Lung (tissue), 12 donors: ENCODE data around the gene VCL. TPM values are rescaled to one million over a fixed set of nuclear protein-coding genes. Genes with fewer than 3 reads are reported as not detected.
"Not testable (repeated sequence)": the region's sequence is repeated elsewhere in the genome, so short reads cannot be mapped to it uniquely, and the experiment has no call there.

Source experiments
- ATAC-seq: fragments of 200-7000 bp; cut with Tn5 transposase; one replicate; pipeline ENCODE4 v1.9.1; 2020; ENCODE audit warnings: moderate number of reproducible peaks; ENCODE audit not compliant: insufficient read depth, low FRiP score
- DNase-seq, 3 donors: peaks; one replicate each; pipeline ENCODE4 v3.0.0-alpha.2; 2013 to 2017
- H3K27ac ChIP-seq, 2 donors: one replicate each; pipeline ENCODE4 v1.5.1; 2013; ENCODE audit warnings: mild to moderate bottlenecking in 2 of 2, moderate library complexity in 2 of 2, control low read depth in 1 of 2, inconsistent platforms in 1 of 2, low read depth in 1 of 2, low read length in 1 of 2
- H3K27me3 ChIP-seq, 3 donors: one replicate each; pipeline ENCODE4 v1.5.1; 2013; ENCODE audit warnings: low read length in 2 of 3; ENCODE audit not compliant: control insufficient read depth in 3 of 3, insufficient read depth in 3 of 3
- H3K36me3 ChIP-seq, 4 donors: one replicate each; pipeline ENCODE4 v1.5.1; 2013; ENCODE audit warnings: low read length in 4 of 4, mild to moderate bottlenecking in 1 of 4, moderate library complexity in 1 of 4; ENCODE audit not compliant: control insufficient read depth in 4 of 4, insufficient read depth in 4 of 4
- H3K4me1 ChIP-seq, 5 donors: one replicate each; pipeline ENCODE4 v1.5.1; 2013; ENCODE audit warnings: low read length in 5 of 5, mild to moderate bottlenecking in 2 of 5, moderate library complexity in 1 of 5; ENCODE audit not compliant: control insufficient read depth in 5 of 5, insufficient read depth in 5 of 5
- H3K4me3 ChIP-seq: one replicate; pipeline ENCODE4 v1.5.1; 2013; ENCODE audit warnings: mild to moderate bottlenecking, control low read depth, moderate library complexity
- H3K9ac ChIP-seq, 2 donors: one replicate each; pipeline ENCODE4 v1.5.1; 2013; ENCODE audit warnings: low read length in 2 of 2, control low read depth in 1 of 2; ENCODE audit not compliant: insufficient read depth in 1 of 2
- H3K9me3 ChIP-seq, 4 donors: one replicate each; pipeline ENCODE4 v1.5.1; 2013; ENCODE audit warnings: low read length in 3 of 4, mild to moderate bottlenecking in 1 of 4, moderate library complexity in 1 of 4; ENCODE audit not compliant: control insufficient read depth in 4 of 4, insufficient read depth in 3 of 4
- CTCF ChIP-seq: IDR thresholded peaks from 2 replicates; pipeline ENCODE4 v1.5.1; 2012; ENCODE audit warnings: mild to moderate bottlenecking; ENCODE audit errors: control extremely low read depth, extremely low read depth
- WGBS, 2 donors: extraction: QIAGEN DNeasy Blood & Tissue Kit; methylation state at CpG; one replicate each; pipeline ENCODE4 v1.1.7; 2013; 5-methylcytosine and 5-hydroxymethylcytosine counted together
- polyA plus RNA-seq, 2 donors: library from polyadenylated mRNA; stranded (reverse); fragments of 200-250 nt; gene quantifications; one replicate each; pipeline ENCODE4 v1.2.1, GENCODE V29; 2013
- total RNA-seq, 2 donors: library from RNA; depleted of rRNA in 1 of 2; stranded (reverse); fragments of >200 nt in 1 of 2; gene quantifications; one replicate each; pipeline ENCODE4 v1.2.1, GENCODE V29; 2014 to 2021
- donor health status: control.
- donor health status: control.
- donor health status: Bipolar disorder and iron deficiency.
- donor health status: healthy.
- donor health status: DM: yes; HTN: yes; CAD: no.

VCL gene
- total and polyA plus RNA-seq, 4 donors: 24.5 to 181 (median 86.3) TPM

DNA sequence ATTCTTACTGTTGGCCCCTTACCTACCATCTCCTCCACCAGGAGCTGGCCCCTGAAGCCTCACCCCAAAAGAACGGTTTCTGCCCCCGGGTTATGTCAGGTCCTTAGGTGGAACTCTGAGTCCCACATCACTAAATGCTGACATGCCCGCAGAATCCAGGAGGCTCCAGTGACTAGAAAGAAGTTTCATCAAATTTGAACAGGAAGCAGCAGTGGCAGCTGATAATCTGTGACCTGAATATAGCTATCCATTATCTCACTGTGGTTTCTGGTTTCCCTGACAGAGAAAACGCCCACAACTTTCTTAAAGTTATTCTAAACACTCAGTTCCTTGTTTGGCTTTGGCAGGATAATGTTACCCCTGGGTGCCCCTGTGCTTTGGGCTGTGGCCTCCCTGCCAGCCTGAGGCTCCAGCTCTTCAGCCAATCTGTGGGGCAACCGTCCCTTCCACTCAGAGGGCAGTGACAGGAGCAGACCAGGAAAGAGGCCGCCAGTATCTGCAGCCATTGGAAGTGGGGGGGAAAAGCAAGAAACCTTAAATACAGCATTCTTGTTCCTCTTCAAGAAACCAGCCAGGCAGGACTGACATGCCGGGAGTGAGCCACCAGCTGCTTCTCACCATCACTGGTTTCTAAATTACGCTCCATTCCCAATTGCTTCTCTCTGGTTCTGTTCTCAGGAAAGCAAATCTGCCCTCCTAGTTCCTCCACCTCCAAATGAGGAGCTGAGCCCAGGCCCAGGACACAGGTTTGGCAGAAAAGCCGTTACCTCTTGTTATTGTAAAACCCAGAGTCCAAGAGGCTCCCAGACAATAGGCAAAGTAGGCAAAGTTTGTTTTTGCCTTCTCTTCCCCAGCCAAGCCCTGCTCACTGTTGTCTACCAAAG lies 41.2 kb upstream of the VCL start:
- DNase-seq (peak; percentile 36 to 58 (median 51)), ATAC-seq (peak; percentile 39)
- peak overlapping the region in 1 of 2 donors; percentile 92 for H3K27ac ChIP-seq
- no peaks in the 10 kb centered on the region for H3K9me3 ChIP-seq
- no peaks in the 10 kb centered on the region for H3K27me3 ChIP-seq
- H3K4me3 ChIP-seq: no peak overlapping the region
- no peak overlapping the region for H3K9ac ChIP-seq
- peaks cover 0 to 11% (median 4%) of the 10 kb centered on the region in 5 donors for H3K4me1 ChIP-seq
- WGBS, 2 donors: 13 to 22% methylated on average over 9 of the region's 9 CpGs
- H3K36me3 ChIP-seq: no peaks in the 10 kb centered on the region
- TF ChIP-seq CTCF: no peak

- Histone ChIP-seq H3K36me3 (no peaks in the 10 kb centered on the region), H3K4me3 (no peak overlapping the region), H3K27ac (no peak overlapping the region), H3K9ac (no peak overlapping the region), H3K27me3 (no peaks in the 10 kb centered on the region), H3K9me3 (no peaks in the 10 kb centered on the region), H3K4me1 (peaks cover 0 to 11% (median 0%) of the 10 kb centered on the region in 5 donors)
- no peak for TF ChIP-seq CTCF
- WGBS, 2 donors: 61 to 75% methylated on average over 6 of the region's 6 CpGs
- DNase-seq (no peak), ATAC-seq (no peak)
Measured at GRCh38 chr10:73959484-73960243, 38.3 kb upstream of the VCL start.

GRCh38 chr10:73962386-73962785 lies 35.5 kb upstream of the VCL start:
- H3K27me3 ChIP-seq: no peaks in the 10 kb centered on the region
- TF ChIP-seq CTCF: no peak
- H3K9ac ChIP-seq: no peak overlapping the region
- WGBS, 2 donors: 82 to 99% methylated on average over 2 of the region's 2 CpGs
- no peak overlapping the region for H3K27ac ChIP-seq
- H3K36me3 ChIP-seq: no peaks in the 10 kb centered on the region
- H3K4me3 ChIP-seq: no peak overlapping the region
- no peaks in the 10 kb centered on the region for H3K9me3 ChIP-seq
- H3K4me1 ChIP-seq: peaks cover 0 to 17% (median 5%) of the 10 kb centered on the region in 5 donors
- ATAC-seq (no peak), DNase-seq (no peak)

- peaks cover 0 to 28% (median 11%) of the 10 kb centered on the region in 5 donors for H3K4me1 ChIP-seq
- WGBS, 2 donors: 96% methylated on average over 12 of the region's 12 CpGs
- H3K27me3 ChIP-seq, H3K4me3 ChIP-seq, H3K36me3 ChIP-seq, H3K27ac ChIP-seq, H3K9me3 ChIP-seq, H3K9ac ChIP-seq, ATAC-seq, DNase-seq: not testable (repeated sequence)
Measured at GRCh38 chr10:73963533-73963932, 34.4 kb upstream of the VCL start.
